GM23338 (cell line): ENCODE measurements around the gene MATN1. TPM values are rescaled to one million over a fixed set of nuclear protein-coding genes. Genes with fewer than 3 reads are reported as not detected.

Experiments used
- ATAC-seq: fragments of 200-7000 bp; cut with Tn5 transposase; 3 replicates; pipeline ENCODE4 v1.9.1; 2020
- DNase-seq: peaks from one replicate; pipeline ENCODE4 v3.0.0-alpha.2; 2015; ENCODE audit warnings: low spot score
- H2AFZ ChIP-seq: fragments of 200-600 bp; sonication (generic); 2 replicates; pipeline ENCODE4 v1.8.0; 2016; ENCODE audit warnings: antibody characterized with exemption, mild to moderate bottlenecking, moderate library complexity
- H3F3A ChIP-seq: fragments of 200-600 bp; sonication (generic); replicated peaks from 2 replicates; pipeline ENCODE4 v1.8.0; 2017; ENCODE audit warnings: antibody characterized with exemption, mixed run types, low read depth
- H3K27ac ChIP-seq: fragments of 200-600 bp; sonication (generic); 2 replicates; pipeline ENCODE4 v1.6.1; 2016; ENCODE audit warnings: low read depth
- H3K27me3 ChIP-seq: fragments of 200-600 bp; sonication (generic); 2 replicates; pipeline ENCODE4 v1.8.0; 2016; ENCODE audit warnings: mild to moderate bottlenecking, mixed run types, moderate library complexity; ENCODE audit not compliant: insufficient read depth
- H3K36me3 ChIP-seq: fragments of 200-600 bp; sonication (generic); 2 replicates; pipeline ENCODE4 v1.8.0; 2016; ENCODE audit warnings: mild to moderate bottlenecking; ENCODE audit not compliant: insufficient read depth
- H3K4me1 ChIP-seq: fragments of 200-600 bp; sonication (generic); 2 replicates; pipeline ENCODE4 v1.8.0; 2016; ENCODE audit warnings: mild to moderate bottlenecking, moderate library complexity; ENCODE audit not compliant: insufficient read depth
- H3K4me2 ChIP-seq: fragments of 200-600 bp; sonication (generic); 2 replicates; pipeline ENCODE4 v1.7.1; 2017; ENCODE audit warnings: mixed run types
- H3K4me3 ChIP-seq: fragments of 200-600 bp; sonication (generic); 2 replicates; pipeline ENCODE4 v1.6.1; 2016; ENCODE audit warnings: mixed run types
- H3K79me2 ChIP-seq: fragments of 200-600 bp; sonication (generic); replicated peaks from 2 replicates; pipeline ENCODE4 v1.8.0; 2017; ENCODE audit warnings: mild to moderate bottlenecking; ENCODE audit not compliant: insufficient read depth
- H3K9me2 ChIP-seq: fragments of 200-600 bp; sonication (generic); 2 replicates; pipeline ENCODE4 v1.8.0; 2017; ENCODE audit not compliant: insufficient read depth
- H4K20me1 ChIP-seq: fragments of 200-600 bp; sonication (generic); replicated peaks from 2 replicates; pipeline ENCODE4 v1.8.0; 2017; ENCODE audit warnings: mild to moderate bottlenecking; ENCODE audit not compliant: insufficient read depth
- H3K27ac Mint-ChIP-seq: 2 replicates; pipeline ENCODE4 v1.8.0; 2020; ENCODE audit warnings: inconsistent platforms, mild to moderate bottlenecking, moderate library complexity, mixed read lengths
- H3K27me3 Mint-ChIP-seq: 3 replicates; pipeline ENCODE4 v1.8.0; 2022; ENCODE audit warnings: low read depth, mild to moderate bottlenecking, moderate library complexity, mixed read lengths, inconsistent platforms; ENCODE audit not compliant: insufficient read depth, poor library complexity
- H3K36me3 Mint-ChIP-seq: 3 replicates; pipeline ENCODE4 v1.8.0; 2021; ENCODE audit warnings: low read depth, mild to moderate bottlenecking, inconsistent platforms, moderate library complexity, mixed read lengths
- H3K4me1 Mint-ChIP-seq: 3 replicates; pipeline ENCODE4 v1.8.0; 2020; ENCODE audit warnings: mild to moderate bottlenecking, inconsistent platforms, mixed read lengths
- H3K4me3 Mint-ChIP-seq: 3 replicates; pipeline ENCODE4 v1.8.0; 2021; ENCODE audit warnings: moderate library complexity, mild to moderate bottlenecking, inconsistent platforms, mixed read lengths
- H3K9me3 Mint-ChIP-seq: 3 replicates; pipeline ENCODE4 v1.8.0; 2020; ENCODE audit warnings: moderate library complexity, mild to moderate bottlenecking, inconsistent platforms, mixed read lengths
- EZH2 ChIP-seq: fragments of 200-600 bp; sonication (generic); IDR thresholded peaks from one replicate; pipeline ENCODE4 v1.8.0; 2017; ENCODE audit warnings: antibody characterized with exemption, mild to moderate bottlenecking, low read depth; ENCODE audit not compliant: unreplicated experiment
- EZH2phosphoT487 ChIP-seq: fragments of 200-600 bp; sonication (generic); IDR thresholded peaks from one replicate; pipeline ENCODE4 v1.8.1; 2018; ENCODE audit warnings: antibody characterized with exemption; ENCODE audit not compliant: unreplicated experiment
- NANOG ChIP-seq: IDR thresholded peaks from 2 replicates; pipeline ENCODE4 v1.6.1; 2016; ENCODE audit warnings: antibody characterized with exemption, borderline replicate concordance
- POLR2AphosphoS5 ChIP-seq: IDR thresholded peaks from 2 replicates; pipeline ENCODE4 v1.6.1; 2016; ENCODE audit warnings: antibody characterized with exemption, low read depth
- STAT1 ChIP-seq: IDR thresholded peaks from one replicate; pipeline ENCODE4 v1.6.1; 2016; ENCODE audit warnings: antibody characterized with exemption; ENCODE audit not compliant: unreplicated experiment
- ZNF114 ChIP-seq: fragments of 250-450 bp; sonication (Bioruptor Pico); IDR thresholded peaks from 2 replicates; pipeline ENCODE4 v1.5.0; 2020; ENCODE audit warnings: mild to moderate bottlenecking, moderate library complexity
- polyA plus RNA-seq: library from polyadenylated mRNA; unstranded; fragments of >200 nt; fragmentation: Nextera tagmentation; extraction: Ambion mirVana; gene quantifications from 2 replicates; pipeline ENCODE4 v1.2.1, GENCODE V29; 2016
- total RNA-seq: library from RNA; depleted of rRNA; stranded (reverse); fragments of >200 nt; shearing (Covaris generic); gene quantifications from 2 replicates; pipeline ENCODE4 v1.2.3, GENCODE V29; 2014
- TF ChIP-seq, protein P1 (sequence below): IDR thresholded peaks from 2 replicates; pipeline ENCODE4 v1.6.1; 2016; ENCODE audit warnings: antibody characterized with exemption
- TF ChIP-seq, protein P2 (sequence below): IDR thresholded peaks from one replicate; pipeline ENCODE4 v1.6.1; 2018; ENCODE audit warnings: antibody characterized with exemption; ENCODE audit not compliant: unreplicated experiment
- TF ChIP-seq, protein P3 (sequence below): fragments of 250-450 bp; sonication (Bioruptor Pico); IDR thresholded peaks from 2 replicates; pipeline ENCODE4 v1.5.0; 2020; ENCODE audit warnings: mild to moderate bottlenecking, moderate library complexity
- TF ChIP-seq, protein P4 (sequence below), 2 experiments: fragments of 200-600 bp in 1 of 2; sonication (generic) in 1 of 2; conservative IDR thresholded peaks; 2 replicates each; pipeline versions ENCODE4 v1.5.1 to v1.6.1; 2016 to 2017; ENCODE audit warnings: antibody characterized with exemption in 2 of 2, low read depth in 2 of 2, mild to moderate bottlenecking in 2 of 2, moderate library complexity in 1 of 2

MATN1 gene
- total and polyA plus RNA-seq, 2 experiments from 2014 or later: 0.08 to 0.31 TPM

DNA sequence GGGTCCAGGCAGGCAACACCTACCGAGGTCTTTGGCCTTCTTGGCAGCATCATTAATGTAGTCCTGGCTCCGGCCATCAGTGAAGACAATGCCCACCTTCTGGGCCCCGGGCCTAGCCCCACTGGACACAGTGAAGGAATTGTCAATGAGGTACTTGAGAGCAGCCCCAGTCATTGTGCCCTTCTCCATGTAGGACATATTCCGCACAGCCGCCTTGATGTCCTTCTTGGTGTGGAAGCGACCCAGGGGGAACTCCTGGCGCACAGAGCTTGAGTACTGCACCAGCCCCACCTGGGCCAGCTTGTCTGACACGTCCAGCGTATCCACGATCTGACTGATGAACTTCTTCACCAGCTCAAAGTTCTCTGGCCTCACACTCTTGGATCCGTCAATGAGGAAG is 7.5 kb downstream of the MATN1 start:
- Histone ChIP-seq H3K4me2 (no peak overlapping the region), H3K27ac (no peak overlapping the region), H2AFZ (no peak overlapping the region), H3K79me2 (no peaks in the 10 kb centered on the region), H3K27me3 (no peaks in the 10 kb centered on the region), H3K36me3 (no peaks in the 10 kb centered on the region), H3F3A (no peaks in the 10 kb centered on the region), H3K9me2 (peaks cover 3% of the 10 kb centered on the region; the same call in 1 of the 2 replicates), H3K4me3 (no peak overlapping the region), H3K4me1 (no peaks in the 10 kb centered on the region), H4K20me1 (no peaks in the 10 kb centered on the region)
- H3K36me3 Mint-ChIP-seq: peaks cover 15% of the 10 kb centered on the region
- DNase-seq (no peak), ATAC-seq (no peak)
- H3K27ac Mint-ChIP-seq: no peak overlapping the region
- peaks cover 12% of the 10 kb centered on the region for H3K27me3 Mint-ChIP-seq
- H3K9me3 Mint-ChIP-seq: peaks cover 33% of the 10 kb centered on the region
- no peak overlapping the region for H3K4me3 Mint-ChIP-seq
- TF ChIP-seq, protein P1, sequence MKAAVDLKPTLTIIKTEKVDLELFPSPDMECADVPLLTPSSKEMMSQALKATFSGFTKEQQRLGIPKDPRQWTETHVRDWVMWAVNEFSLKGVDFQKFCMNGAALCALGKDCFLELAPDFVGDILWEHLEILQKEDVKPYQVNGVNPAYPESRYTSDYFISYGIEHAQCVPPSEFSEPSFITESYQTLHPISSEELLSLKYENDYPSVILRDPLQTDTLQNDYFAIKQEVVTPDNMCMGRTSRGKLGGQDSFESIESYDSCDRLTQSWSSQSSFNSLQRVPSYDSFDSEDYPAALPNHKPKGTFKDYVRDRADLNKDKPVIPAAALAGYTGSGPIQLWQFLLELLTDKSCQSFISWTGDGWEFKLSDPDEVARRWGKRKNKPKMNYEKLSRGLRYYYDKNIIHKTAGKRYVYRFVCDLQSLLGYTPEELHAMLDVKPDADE: no peak
- TF ChIP-seq, protein P2, sequence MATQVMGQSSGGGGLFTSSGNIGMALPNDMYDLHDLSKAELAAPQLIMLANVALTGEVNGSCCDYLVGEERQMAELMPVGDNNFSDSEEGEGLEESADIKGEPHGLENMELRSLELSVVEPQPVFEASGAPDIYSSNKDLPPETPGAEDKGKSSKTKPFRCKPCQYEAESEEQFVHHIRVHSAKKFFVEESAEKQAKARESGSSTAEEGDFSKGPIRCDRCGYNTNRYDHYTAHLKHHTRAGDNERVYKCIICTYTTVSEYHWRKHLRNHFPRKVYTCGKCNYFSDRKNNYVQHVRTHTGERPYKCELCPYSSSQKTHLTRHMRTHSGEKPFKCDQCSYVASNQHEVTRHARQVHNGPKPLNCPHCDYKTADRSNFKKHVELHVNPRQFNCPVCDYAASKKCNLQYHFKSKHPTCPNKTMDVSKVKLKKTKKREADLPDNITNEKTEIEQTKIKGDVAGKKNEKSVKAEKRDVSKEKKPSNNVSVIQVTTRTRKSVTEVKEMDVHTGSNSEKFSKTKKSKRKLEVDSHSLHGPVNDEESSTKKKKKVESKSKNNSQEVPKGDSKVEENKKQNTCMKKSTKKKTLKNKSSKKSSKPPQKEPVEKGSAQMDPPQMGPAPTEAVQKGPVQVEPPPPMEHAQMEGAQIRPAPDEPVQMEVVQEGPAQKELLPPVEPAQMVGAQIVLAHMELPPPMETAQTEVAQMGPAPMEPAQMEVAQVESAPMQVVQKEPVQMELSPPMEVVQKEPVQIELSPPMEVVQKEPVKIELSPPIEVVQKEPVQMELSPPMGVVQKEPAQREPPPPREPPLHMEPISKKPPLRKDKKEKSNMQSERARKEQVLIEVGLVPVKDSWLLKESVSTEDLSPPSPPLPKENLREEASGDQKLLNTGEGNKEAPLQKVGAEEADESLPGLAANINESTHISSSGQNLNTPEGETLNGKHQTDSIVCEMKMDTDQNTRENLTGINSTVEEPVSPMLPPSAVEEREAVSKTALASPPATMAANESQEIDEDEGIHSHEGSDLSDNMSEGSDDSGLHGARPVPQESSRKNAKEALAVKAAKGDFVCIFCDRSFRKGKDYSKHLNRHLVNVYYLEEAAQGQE: no peak
- TF ChIP-seq EZH2phosphoT487 (no peak), POLR2AphosphoS5 (no peak), EZH2 (no peak), ZNF114 (no peak), STAT1 (no peak), NANOG (no peak)
- TF ChIP-seq, protein P3, sequence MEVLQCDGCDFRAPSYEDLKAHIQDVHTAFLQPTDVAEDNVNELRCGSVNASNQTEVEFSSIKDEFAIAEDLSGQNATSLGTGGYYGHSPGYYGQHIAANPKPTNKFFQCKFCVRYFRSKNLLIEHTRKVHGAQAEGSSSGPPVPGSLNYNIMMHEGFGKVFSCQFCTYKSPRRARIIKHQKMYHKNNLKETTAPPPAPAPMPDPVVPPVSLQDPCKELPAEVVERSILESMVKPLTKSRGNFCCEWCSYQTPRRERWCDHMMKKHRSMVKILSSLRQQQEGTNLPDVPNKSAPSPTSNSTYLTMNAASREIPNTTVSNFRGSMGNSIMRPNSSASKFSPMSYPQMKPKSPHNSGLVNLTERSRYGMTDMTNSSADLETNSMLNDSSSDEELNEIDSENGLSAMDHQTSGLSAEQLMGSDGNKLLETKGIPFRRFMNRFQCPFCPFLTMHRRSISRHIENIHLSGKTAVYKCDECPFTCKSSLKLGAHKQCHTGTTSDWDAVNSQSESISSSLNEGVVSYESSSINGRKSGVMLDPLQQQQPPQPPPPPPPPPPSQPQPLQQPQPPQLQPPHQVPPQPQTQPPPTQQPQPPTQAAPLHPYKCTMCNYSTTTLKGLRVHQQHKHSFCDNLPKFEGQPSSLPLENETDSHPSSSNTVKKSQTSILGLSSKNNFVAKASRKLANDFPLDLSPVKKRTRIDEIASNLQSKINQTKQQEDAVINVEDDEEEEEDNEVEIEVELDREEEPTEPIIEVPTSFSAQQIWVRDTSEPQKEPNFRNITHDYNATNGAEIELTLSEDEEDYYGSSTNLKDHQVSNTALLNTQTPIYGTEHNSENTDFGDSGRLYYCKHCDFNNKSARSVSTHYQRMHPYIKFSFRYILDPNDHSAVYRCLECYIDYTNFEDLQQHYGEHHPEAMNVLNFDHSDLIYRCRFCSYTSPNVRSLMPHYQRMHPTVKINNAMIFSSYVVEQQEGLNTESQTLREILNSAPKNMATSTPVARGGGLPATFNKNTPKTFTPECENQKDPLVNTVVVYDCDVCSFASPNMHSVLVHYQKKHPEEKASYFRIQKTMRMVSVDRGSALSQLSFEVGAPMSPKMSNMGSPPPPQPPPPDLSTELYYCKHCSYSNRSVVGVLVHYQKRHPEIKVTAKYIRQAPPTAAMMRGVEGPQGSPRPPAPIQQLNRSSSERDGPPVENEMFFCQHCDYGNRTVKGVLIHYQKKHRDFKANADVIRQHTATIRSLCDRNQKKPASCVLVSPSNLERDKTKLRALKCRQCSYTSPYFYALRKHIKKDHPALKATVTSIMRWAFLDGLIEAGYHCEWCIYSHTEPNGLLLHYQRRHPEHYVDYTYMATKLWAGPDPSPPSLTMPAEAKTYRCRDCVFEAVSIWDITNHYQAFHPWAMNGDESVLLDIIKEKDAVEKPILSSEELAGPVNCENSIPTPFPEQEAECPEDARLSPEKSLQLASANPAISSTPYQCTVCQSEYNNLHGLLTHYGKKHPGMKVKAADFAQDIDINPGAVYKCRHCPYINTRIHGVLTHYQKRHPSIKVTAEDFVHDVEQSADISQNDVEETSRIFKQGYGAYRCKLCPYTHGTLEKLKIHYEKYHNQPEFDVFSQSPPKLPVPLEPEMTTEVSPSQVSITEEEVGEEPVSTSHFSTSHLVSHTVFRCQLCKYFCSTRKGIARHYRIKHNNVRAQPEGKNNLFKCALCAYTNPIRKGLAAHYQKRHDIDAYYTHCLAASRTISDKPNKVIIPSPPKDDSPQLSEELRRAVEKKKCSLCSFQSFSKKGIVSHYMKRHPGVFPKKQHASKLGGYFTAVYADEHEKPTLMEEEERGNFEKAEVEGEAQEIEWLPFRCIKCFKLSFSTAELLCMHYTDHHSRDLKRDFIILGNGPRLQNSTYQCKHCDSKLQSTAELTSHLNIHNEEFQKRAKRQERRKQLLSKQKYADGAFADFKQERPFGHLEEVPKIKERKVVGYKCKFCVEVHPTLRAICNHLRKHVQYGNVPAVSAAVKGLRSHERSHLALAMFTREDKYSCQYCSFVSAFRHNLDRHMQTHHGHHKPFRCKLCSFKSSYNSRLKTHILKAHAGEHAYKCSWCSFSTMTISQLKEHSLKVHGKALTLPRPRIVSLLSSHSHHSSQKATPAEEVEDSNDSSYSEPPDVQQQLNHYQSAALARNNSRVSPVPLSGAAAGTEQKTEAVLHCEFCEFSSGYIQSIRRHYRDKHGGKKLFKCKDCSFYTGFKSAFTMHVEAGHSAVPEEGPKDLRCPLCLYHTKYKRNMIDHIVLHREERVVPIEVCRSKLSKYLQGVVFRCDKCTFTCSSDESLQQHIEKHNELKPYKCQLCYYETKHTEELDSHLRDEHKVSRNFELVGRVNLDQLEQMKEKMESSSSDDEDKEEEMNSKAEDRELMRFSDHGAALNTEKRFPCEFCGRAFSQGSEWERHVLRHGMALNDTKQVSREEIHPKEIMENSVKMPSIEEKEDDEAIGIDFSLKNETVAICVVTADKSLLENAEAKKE: no peak
- TF ChIP-seq, protein P4, sequence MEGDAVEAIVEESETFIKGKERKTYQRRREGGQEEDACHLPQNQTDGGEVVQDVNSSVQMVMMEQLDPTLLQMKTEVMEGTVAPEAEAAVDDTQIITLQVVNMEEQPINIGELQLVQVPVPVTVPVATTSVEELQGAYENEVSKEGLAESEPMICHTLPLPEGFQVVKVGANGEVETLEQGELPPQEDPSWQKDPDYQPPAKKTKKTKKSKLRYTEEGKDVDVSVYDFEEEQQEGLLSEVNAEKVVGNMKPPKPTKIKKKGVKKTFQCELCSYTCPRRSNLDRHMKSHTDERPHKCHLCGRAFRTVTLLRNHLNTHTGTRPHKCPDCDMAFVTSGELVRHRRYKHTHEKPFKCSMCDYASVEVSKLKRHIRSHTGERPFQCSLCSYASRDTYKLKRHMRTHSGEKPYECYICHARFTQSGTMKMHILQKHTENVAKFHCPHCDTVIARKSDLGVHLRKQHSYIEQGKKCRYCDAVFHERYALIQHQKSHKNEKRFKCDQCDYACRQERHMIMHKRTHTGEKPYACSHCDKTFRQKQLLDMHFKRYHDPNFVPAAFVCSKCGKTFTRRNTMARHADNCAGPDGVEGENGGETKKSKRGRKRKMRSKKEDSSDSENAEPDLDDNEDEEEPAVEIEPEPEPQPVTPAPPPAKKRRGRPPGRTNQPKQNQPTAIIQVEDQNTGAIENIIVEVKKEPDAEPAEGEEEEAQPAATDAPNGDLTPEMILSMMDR (conservative IDR thresholded peaks at IDR 0.05; ENCODE audit: low read depth in 2 of 2): no peak
- H3K4me1 Mint-ChIP-seq: no peaks in the 10 kb centered on the region; the same call in 2 of the 3 replicates
